Activated B cell treated with CpG ODN at 0.5 μM for 24 hours (primary cell): ENCODE measurements around the gene ASB13. TPM values are rescaled to one million over a fixed set of nuclear protein-coding genes. Genes with fewer than 3 reads are reported as not detected.

Experiments
- ATAC-seq: fragments of 200-7000 bp; cut with Tn5 transposase; one replicate; pipeline ENCODE4 v1.10.0; 2021; ENCODE audit warnings: low read depth, mild to moderate bottlenecking, moderate library complexity
- CTCF ChIA-PET: fragments of 350-600 bp; sonication (Branson Sonifier 250); formaldehyde crosslinking; loops from one replicate; lab custom pipeline; 2021; ENCODE audit warnings: antibody characterized with exemption; lab: Charles Lee
- POLR2A ChIA-PET: fragments of 350-600 bp; sonication (Branson Sonifier 250); formaldehyde crosslinking; loops from one replicate; lab custom pipeline; 2021; ENCODE audit warnings: antibody characterized with exemption; lab: Charles Lee
- DNase-seq: peaks from one replicate; pipeline ENCODE4 v3.0.0; 2022
- H3K27ac Mint-ChIP-seq: one replicate; pipeline ENCODE4 v1.8.0; 2020; ENCODE audit warnings: mixed read lengths
- H3K27me3 Mint-ChIP-seq: one replicate; pipeline ENCODE4 v1.8.0; 2021; ENCODE audit warnings: mixed read lengths
- H3K36me3 Mint-ChIP-seq: one replicate; pipeline ENCODE4 v1.8.0; 2021; ENCODE audit warnings: low read depth, mixed read lengths
- H3K4me1 Mint-ChIP-seq: one replicate; pipeline ENCODE4 v1.8.0; 2021; ENCODE audit warnings: mixed read lengths
- H3K4me3 Mint-ChIP-seq: one replicate; pipeline ENCODE4 v1.8.0; 2020; ENCODE audit warnings: mild to moderate bottlenecking, mixed read lengths
- H3K9me3 Mint-ChIP-seq: one replicate; pipeline ENCODE4 v1.8.0; 2020; ENCODE audit warnings: mixed read lengths
- CTCF ChIP-seq: fragments of 200-600 bp; IDR thresholded peaks from one replicate; pipeline ENCODE4 v1.8.0; 2022; ENCODE audit warnings: antibody characterized with exemption, mild to moderate bottlenecking
- intact Hi-C: fragments of 100-400 bp; cut with micrococcal nuclease; formaldehyde crosslinking; loops from one replicate; pipeline ENCODE4 v1.15.1; 2024
- total RNA-seq: library from RNA; stranded (reverse); gene quantifications from 2 replicates; pipeline ENCODE4 v1.2.3, GENCODE V29; 2022

ASB13 gene
- total RNA-seq, 1 donor from 2014 or later, result 3.3 TPM

- CTCF ChIA-PET, result interaction anchor here (1.3 kb wide), 1 partner anchor 13 kb away, joined by 4 read pairs; no protein-coding TSS in a partner anchor
Observed at GRCh38 chr10:5678397-5679036, 12.1 kb upstream of the ASB13 start.

GRCh38 chr10:5670662-5671375, 4.4 kb upstream of the ASB13 start:
- H3K4me3 Mint-ChIP-seq, result no peak overlapping the region
- no peak overlapping the region for H3K27ac Mint-ChIP-seq
- no peaks in the 10 kb centered on the region for H3K36me3 Mint-ChIP-seq
- ChIA-PET POLR2A (interaction anchor here (1.1 kb wide), 1 partner anchor 16 kb away, joined by 3 read pairs; no protein-coding TSS in a partner anchor), CTCF (no interaction called here)
- intact Hi-C loops, result no loop called here
- peaks cover 8% of the 10 kb centered on the region for H3K4me1 Mint-ChIP-seq
- no peak for ATAC-seq
- no peak for DNase-seq
- peaks cover 9% of the 10 kb centered on the region for H3K9me3 Mint-ChIP-seq
- TF ChIP-seq CTCF, result no peak
- H3K27me3 Mint-ChIP-seq, result no peaks in the 10 kb centered on the region

More at GRCh38 chr10:5678397-5679036, 12.1 kb upstream of the ASB13 start:
- no peaks in the 10 kb centered on the region for H3K4me1 Mint-ChIP-seq
- POLR2A ChIA-PET, result no interaction called here
- no peak for ATAC-seq
- no peak overlapping the region for H3K27ac Mint-ChIP-seq
- peaks cover 3% of the 10 kb centered on the region for H3K27me3 Mint-ChIP-seq
- intact Hi-C loops, result no loop called here
- H3K36me3 Mint-ChIP-seq, result no peaks in the 10 kb centered on the region
- H3K4me3 Mint-ChIP-seq, result no peak overlapping the region
- no peak for TF ChIP-seq CTCF
- peaks cover 4% of the 10 kb centered on the region for H3K9me3 Mint-ChIP-seq
- DNase-seq, result no peak

GRCh38 chr10:5669604-5670003, 3.2 kb upstream of the ASB13 start:
- ATAC-seq, result no peak
- no peak for TF ChIP-seq CTCF
- CTCF ChIA-PET, result interaction anchor here (1.3 kb wide), 1 partner anchor 46 kb away, joined by 3 read pairs; no protein-coding TSS in a partner anchor

GRCh38 chr10:5668429-5668828, 2.0 kb upstream of the ASB13 start:
- ChIA-PET CTCF (interaction anchor here (1.3 to 1.4 kb wide), 2 partner anchors 16 to 229 kb away, joined by 3 read pairs; partner anchors contain the start of gene TASOR2), POLR2A (no interaction called here)
- H3K27me3 Mint-ChIP-seq, result no peaks in the 10 kb centered on the region
- ATAC-seq (no peak), DNase-seq (no peak)
- no peaks in the 10 kb centered on the region for H3K36me3 Mint-ChIP-seq
- peaks cover 18% of the 10 kb centered on the region for H3K4me1 Mint-ChIP-seq
- no peak overlapping the region for H3K27ac Mint-ChIP-seq
- peaks cover 5% of the 10 kb centered on the region for H3K9me3 Mint-ChIP-seq
- intact Hi-C loops, result no loop called here
- no peak for TF ChIP-seq CTCF
- peak overlapping the region; percentile 24 for H3K4me3 Mint-ChIP-seq

More at GRCh38 chr10:5669604-5670003, 3.2 kb upstream of the ASB13 start:
- intact Hi-C loops, result no loop called here
- H3K4me1 Mint-ChIP-seq, result peaks cover 15% of the 10 kb centered on the region
- H3K27me3 Mint-ChIP-seq, result no peaks in the 10 kb centered on the region
- no peak overlapping the region for H3K4me3 Mint-ChIP-seq
- H3K27ac Mint-ChIP-seq, result no peak overlapping the region
- DNase-seq, result no peak
- POLR2A ChIA-PET, result no interaction called here
- peaks cover 9% of the 10 kb centered on the region for H3K9me3 Mint-ChIP-seq
- no peaks in the 10 kb centered on the region for H3K36me3 Mint-ChIP-seq
